ENCODE data around the gene RAMACL. TPM values are rescaled to one million over a fixed set of nuclear protein-coding genes. Genes with fewer than 3 reads are reported as not detected.

The RAMACL gene
- total and polyA plus RNA-seq, 12 donors: 0.20 to 2.4 (median 0.63) TPM

DNA sequence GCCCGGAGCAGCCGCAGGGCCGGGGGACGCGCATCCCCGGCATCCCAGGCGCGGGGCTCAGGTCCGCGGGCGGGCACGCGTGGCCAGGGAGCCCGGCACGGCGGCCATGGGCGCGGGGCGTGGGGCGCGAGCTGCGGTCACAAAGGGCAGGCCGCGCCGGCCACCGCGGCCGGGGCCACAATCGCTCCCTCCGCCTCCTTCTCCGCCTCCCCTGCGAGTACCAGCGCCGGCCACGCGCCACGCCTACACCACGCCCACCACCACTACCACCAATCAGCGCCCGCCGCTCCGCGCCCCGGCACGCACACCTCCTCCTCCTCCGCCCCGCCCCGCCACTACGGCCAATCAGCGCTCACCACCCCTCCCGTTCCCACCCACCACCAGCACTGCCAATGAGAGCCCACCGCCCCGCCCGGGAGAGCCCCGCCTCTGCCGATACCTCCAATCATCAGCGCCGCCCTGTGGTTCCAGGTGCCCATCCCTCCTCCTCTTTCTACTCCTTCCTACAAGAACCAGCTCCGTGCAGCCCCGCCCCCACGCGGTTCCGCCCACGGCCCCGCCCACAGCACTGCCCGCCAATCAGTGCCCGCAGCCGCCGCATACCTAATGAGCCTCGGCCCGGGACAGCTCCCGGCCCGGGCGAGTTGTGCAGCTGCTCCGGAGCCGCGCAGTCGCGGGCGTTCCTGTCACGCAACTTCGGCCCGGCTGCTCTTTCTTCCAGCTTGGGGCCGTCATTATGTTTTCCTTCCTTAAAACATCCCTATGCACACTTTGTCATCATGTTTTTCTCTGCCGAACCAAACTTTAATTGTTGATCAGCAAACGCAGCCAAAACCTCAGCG lies 40.8 kb upstream of the RAMACL start, which contains the start of gene RPS6KA2:
TSS of gene RPS6KA2 (minus strand) at position 219 of the 842 bp plus-strand sequence. CDS start 232 bp downstream, outside the sequence.
- no peaks in the 10 kb centered on the region for H3K36me3 ChIP-seq
- TF ChIP-seq, protein P1, sequence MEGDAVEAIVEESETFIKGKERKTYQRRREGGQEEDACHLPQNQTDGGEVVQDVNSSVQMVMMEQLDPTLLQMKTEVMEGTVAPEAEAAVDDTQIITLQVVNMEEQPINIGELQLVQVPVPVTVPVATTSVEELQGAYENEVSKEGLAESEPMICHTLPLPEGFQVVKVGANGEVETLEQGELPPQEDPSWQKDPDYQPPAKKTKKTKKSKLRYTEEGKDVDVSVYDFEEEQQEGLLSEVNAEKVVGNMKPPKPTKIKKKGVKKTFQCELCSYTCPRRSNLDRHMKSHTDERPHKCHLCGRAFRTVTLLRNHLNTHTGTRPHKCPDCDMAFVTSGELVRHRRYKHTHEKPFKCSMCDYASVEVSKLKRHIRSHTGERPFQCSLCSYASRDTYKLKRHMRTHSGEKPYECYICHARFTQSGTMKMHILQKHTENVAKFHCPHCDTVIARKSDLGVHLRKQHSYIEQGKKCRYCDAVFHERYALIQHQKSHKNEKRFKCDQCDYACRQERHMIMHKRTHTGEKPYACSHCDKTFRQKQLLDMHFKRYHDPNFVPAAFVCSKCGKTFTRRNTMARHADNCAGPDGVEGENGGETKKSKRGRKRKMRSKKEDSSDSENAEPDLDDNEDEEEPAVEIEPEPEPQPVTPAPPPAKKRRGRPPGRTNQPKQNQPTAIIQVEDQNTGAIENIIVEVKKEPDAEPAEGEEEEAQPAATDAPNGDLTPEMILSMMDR (IDR thresholded peaks at IDR 0.05): peak in 4 of 9 donors; percentile 28 to 43 (median 36)
- H3K4me3 ChIP-seq: peak within 1 kb of the TSS; percentile 78 to 97 (median 92)
- intact Hi-C loops (cut with DNase I): loop anchor here in 6 of 10 donors (1.0 to 10.0 kb wide), 6 partner anchors 64 to 142 kb away; no protein-coding TSS in a partner anchor
- WGBS, 2 donors: 0 to 1% methylated on average over 67 to 86 of the region's 87 CpGs
- ATAC-seq (peak; percentile 93 to 97 (median 95)), DNase-seq (peak; percentile 100)
- peaks cover 0 to 14% (median 0%) of the 10 kb centered on the region in 7 donors for H3K27me3 ChIP-seq
- H3K27ac ChIP-seq: peak within 1 kb of the TSS; percentile 85 to 97 (median 90)
- H3K4me1 ChIP-seq: peaks cover 5 to 76% (median 59%) of the 10 kb centered on the region in 9 donors
- H3K9me3 ChIP-seq: no peaks in the 10 kb centered on the region

DNA sequence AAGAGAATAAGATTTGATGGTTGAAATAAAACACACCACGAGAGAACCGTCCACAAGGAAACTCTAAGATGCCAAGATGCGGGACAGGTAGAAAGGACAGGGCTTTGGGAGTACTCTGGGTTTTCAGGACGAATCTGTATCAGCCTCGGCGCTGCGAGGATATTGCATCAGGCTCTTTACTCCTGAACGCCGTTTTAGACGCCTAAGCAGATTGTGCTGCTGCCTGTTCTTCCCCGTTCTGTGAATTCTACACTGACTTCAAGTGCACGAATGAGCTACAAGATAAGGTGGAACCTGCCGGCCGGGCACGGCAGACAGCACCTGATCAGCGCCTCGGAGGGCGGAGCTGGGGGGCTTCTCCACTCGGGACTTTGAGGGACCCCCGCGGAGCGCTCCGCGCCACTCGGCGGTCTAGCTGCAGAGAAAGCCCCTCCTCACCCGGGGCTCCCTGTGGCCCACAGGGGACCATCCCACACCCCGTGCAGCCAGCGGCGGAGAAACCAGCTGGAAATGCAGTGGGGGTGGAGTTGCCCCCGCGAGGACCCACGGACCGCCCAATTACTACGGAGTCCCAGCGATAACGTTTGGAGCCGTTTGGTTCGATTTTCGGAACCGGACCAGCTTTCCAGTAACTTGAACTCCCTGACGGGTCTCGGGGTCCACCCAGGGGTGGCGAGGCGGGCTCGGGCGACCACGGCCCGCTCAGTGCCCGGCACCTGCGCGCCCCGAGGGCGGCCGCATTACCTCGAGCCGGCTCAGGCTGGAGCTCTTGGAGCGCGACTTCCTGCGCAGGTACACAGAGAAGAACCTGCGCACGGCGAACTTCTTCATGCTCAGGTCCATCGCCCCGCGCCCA lies 39.9 kb upstream of the RAMACL start:
- ATAC-seq: no peak
- DNase-seq: no peak
- Histone ChIP-seq H3K27me3 (peaks cover 0 to 14% (median 0%) of the 10 kb centered on the region in 7 donors), H3K4me3 (peak overlapping the region; percentile 78 to 97 (median 92)), H3K36me3 (no peaks in the 10 kb centered on the region), H3K4me1 (peaks cover 5 to 82% (median 65%) of the 10 kb centered on the region in 9 donors), H3K27ac (peak overlapping the region; percentile 64 to 97 (median 86)), H3K9me3 (no peaks in the 10 kb centered on the region)
- TF ChIP-seq, protein P1 (IDR thresholded peaks at IDR 0.05): no peak
- 1 to 2% methylated on average over 66 of the region's 66 CpGs for WGBS, 2 donors
- intact Hi-C loops (cut with DNase I): loop anchor here in 6 of 10 donors (1.0 to 10.0 kb wide), 6 partner anchors 65 to 142 kb away; no protein-coding TSS in a partner anchor

DNA sequence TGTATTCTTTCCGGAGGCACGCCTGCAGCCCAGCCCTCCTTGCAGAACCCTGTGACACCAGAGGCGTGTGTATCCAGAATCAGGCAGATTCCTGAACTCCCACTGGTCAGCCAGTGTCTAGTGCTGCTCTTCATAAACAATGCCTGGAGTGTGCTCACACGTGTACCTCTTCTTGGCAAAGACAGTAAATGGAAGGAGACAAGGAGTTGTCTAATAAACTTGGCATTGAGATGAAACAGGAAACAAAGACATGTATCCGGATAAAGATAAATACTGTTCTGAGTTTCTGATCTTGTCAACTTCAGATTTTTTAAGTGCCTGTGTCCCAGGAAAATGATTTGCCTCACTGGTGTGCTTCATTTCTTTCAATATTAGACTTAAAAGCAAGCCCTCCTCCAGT lies 38.9 kb upstream of the RAMACL start:
- peak overlapping the region in 8 of 10 donors; percentile 53 to 97 (median 86) for H3K27ac ChIP-seq
- WGBS, 2 donors: 33 to 52% methylated on average over 5 of the region's 5 CpGs

More for the DNA sequence above, 38.9 kb upstream of the RAMACL start:
- Histone ChIP-seq H3K36me3 (no peaks in the 10 kb centered on the region), H3K9me3 (no peaks in the 10 kb centered on the region), H3K4me3 (peak overlapping the region in 9 of 10 donors; percentile 78 to 97 (median 92)), H3K4me1 (peaks cover 5 to 85% (median 66%) of the 10 kb centered on the region in 9 donors), H3K27me3 (peaks cover 0 to 14% (median 0%) of the 10 kb centered on the region in 7 donors)
- TF ChIP-seq, protein P1 (IDR thresholded peaks at IDR 0.05): no peak
- ATAC-seq (no peak), DNase-seq (no peak)
- intact Hi-C loops (cut with DNase I): loop anchor here in 5 of 10 donors (5.0 to 10.0 kb wide), 3 partner anchors 68 to 141 kb away; no protein-coding TSS in a partner anchor

All from heart right ventricle (tissue), 16 donors.